ENCODE results near the gene TGFBR2. TPM values are rescaled to one million over a fixed set of nuclear protein-coding genes. Genes with fewer than 3 reads are reported as not detected.

Gene TGFBR2
- total and polyA plus RNA-seq, 2 of the 13 experiments (the other 11 are each of a cell fraction or from before 2014, with no cell fraction given) = 82.2 to 187 TPM

GRCh38 chr3:30720586-30721313, 114.3 kb downstream of the TGFBR2 start (continued):
- TF ChIP-seq, protein P1, sequence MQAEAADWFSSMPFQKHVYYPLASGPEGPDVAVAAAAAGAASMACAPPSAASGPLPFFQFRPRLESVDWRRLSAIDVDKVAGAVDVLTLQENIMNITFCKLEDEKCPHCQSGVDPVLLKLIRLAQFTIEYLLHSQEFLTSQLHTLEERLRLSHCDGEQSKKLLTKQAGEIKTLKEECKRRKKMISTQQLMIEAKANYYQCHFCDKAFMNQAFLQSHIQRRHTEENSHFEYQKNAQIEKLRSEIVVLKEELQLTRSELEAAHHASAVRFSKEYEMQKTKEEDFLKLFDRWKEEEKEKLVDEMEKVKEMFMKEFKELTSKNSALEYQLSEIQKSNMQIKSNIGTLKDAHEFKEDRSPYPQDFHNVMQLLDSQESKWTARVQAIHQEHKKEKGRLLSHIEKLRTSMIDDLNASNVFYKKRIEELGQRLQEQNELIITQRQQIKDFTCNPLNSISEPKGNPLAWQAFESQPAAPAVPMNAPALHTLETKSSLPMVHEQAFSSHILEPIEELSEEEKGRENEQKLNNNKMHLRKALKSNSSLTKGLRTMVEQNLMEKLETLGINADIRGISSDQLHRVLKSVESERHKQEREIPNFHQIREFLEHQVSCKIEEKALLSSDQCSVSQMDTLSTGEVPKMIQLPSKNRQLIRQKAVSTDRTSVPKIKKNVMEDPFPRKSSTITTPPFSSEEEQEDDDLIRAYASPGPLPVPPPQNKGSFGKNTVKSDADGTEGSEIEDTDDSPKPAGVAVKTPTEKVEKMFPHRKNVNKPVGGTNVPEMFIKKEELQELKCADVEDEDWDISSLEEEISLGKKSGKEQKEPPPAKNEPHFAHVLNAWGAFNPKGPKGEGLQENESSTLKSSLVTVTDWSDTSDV (CRISPR knock-in tag; IDR thresholded peaks at IDR 0.05) = no peak
- TF ChIP-seq NONO (IDR thresholded peaks at IDR 0.05) = no peak
- TF ChIP-seq NONO (CRISPR knock-in tag; conservative IDR thresholded peaks at IDR 0.05) = no peak
- TF ChIP-seq POLR2AphosphoS2 (IDR thresholded peaks at IDR 0.05; ENCODE audit: low read depth, low read length) = no peak
- no peak for TF ChIP-seq NR2C2 (CRISPR knock-in tag; IDR thresholded peaks at IDR 0.05; ENCODE audit: borderline replicate concordance)
- TF ChIP-seq NR2F6 (IDR thresholded peaks at IDR 0.05) = no peak
- no peak for TF ChIP-seq NR2F6 (CRISPR knock-in tag; IDR thresholded peaks at IDR 0.05)
- no peak for TF ChIP-seq ATAD3A (CRISPR knock-in tag; IDR thresholded peaks at IDR 0.05)
- TF ChIP-seq ZNF543 (CRISPR knock-in tag; IDR thresholded peaks at IDR 0.05) = no peak
- peak; percentile 59 for TF ChIP-seq RARA (CRISPR knock-in tag; IDR thresholded peaks at IDR 0.05)
- TF ChIP-seq, protein P2, sequence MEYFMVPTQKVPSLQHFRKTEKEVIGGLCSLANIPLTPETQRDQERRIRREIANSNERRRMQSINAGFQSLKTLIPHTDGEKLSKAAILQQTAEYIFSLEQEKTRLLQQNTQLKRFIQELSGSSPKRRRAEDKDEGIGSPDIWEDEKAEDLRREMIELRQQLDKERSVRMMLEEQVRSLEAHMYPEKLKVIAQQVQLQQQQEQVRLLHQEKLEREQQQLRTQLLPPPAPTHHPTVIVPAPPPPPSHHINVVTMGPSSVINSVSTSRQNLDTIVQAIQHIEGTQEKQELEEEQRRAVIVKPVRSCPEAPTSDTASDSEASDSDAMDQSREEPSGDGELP (IDR thresholded peaks at IDR 0.05; ENCODE audit: borderline replicate concordance, low read depth) = peak; percentile 66; the same call in 1 of the 2 replicates
- TF ChIP-seq RBM39 (IDR thresholded peaks at IDR 0.05; ENCODE audit: low read depth, low read length, poor library complexity, severe bottlenecking) = no peak
- TF ChIP-seq BCL3 (CRISPR knock-in tag; IDR thresholded peaks at IDR 0.05) = no peak
- no peak for TF ChIP-seq ZFP1 (CRISPR knock-in tag; IDR thresholded peaks at IDR 0.05)
- TF ChIP-seq ZNF274 (CRISPR knock-in tag; IDR thresholded peaks at IDR 0.05) = no peak
- TF ChIP-seq ZNF609 (CRISPR knock-in tag; IDR thresholded peaks at IDR 0.05; ENCODE audit: borderline replicate concordance) = peak; percentile 68; the same call in 1 of the 2 replicates
- no peak for TF ChIP-seq GLI4 (CRISPR knock-in tag; IDR thresholded peaks at IDR 0.05; ENCODE audit: borderline replicate concordance)
- peak; percentile 27; the same call in 1 of the 2 replicates for TF ChIP-seq FOXO1 (CRISPR knock-in tag; IDR thresholded peaks at IDR 0.05)
- no peak for TF ChIP-seq ETV5 (CRISPR knock-in tag; IDR thresholded peaks at IDR 0.05; ENCODE audit: borderline replicate concordance)
- TF ChIP-seq ZKSCAN1 (IDR thresholded peaks at IDR 0.05; ENCODE audit: low read length) = no peak

All from HepG2 (cell line).